GM04503 (cell line): ENCODE results near the gene CALN1.
"Not testable (repeated sequence)": the region's sequence is repeated elsewhere in the genome, so short reads cannot be mapped to it uniquely, and the experiment has no call there.

Experiments used
- DNase-seq: peaks from one replicate; pipeline ENCODE4 v3.0.0-alpha.2; 2012; ENCODE audit warnings: low read depth

CALN1 gene

GRCh38 chr7:72408966-72409637 lies 3.0 kb downstream of the CALN1 start:
- DNase-seq = no peak

- no peak for DNase-seq
Observed at GRCh38 chr7:72406820-72407403, 5.2 kb downstream of the CALN1 start.

GRCh38 chr7:72405871-72406270 lies 6.3 kb downstream of the CALN1 start:
- DNase-seq = no peak

GRCh38 chr7:72405418-72405817 lies 6.7 kb downstream of the CALN1 start:
- no peak for DNase-seq

- no peak for DNase-seq
Observed at GRCh38 chr7:72404743-72405142, 7.4 kb downstream of the CALN1 start.

- no peak for DNase-seq
Observed at GRCh38 chr7:72403458-72404076, 8.6 kb downstream of the CALN1 start.

GRCh38 chr7:72394016-72394415 lies 18.1 kb downstream of the CALN1 start:
- DNase-seq = no peak

- no peak for DNase-seq
Observed at GRCh38 chr7:72391821-72392377, 20.2 kb downstream of the CALN1 start.

- no peak for DNase-seq
Observed at GRCh38 chr7:72386118-72386517, 26.0 kb downstream of the CALN1 start.

GRCh38 chr7:72362246-72362645 lies 49.9 kb downstream of the CALN1 start:
- no peak for DNase-seq

GRCh38 chr7:72345208-72345727 lies 66.9 kb downstream of the CALN1 start:
- DNase-seq = no peak

GRCh38 chr7:72343991-72344390 lies 68.1 kb downstream of the CALN1 start:
- no peak for DNase-seq

- DNase-seq = not testable (repeated sequence)
Observed at GRCh38 chr7:72343354-72343753, 68.8 kb downstream of the CALN1 start.

- DNase-seq = no peak
Observed at GRCh38 chr7:72337390-72338167, 74.6 kb downstream of the CALN1 start.

- DNase-seq = no peak
Observed at GRCh38 chr7:72336632-72337389, 75.3 kb downstream of the CALN1 start.

- no peak for DNase-seq
Observed at GRCh38 chr7:72336382-72336631, 75.8 kb downstream of the CALN1 start.

GRCh38 chr7:72335561-72336381 lies 76.4 kb downstream of the CALN1 start:
- DNase-seq = no peak

- DNase-seq = no peak
Observed at GRCh38 chr7:72334698-72335097, 77.4 kb downstream of the CALN1 start.

GRCh38 chr7:72334066-72334465 lies 78.1 kb downstream of the CALN1 start:
- DNase-seq = no peak

GRCh38 chr7:72326811-72327210 lies 85.3 kb downstream of the CALN1 start:
- DNase-seq = no peak

- no peak for DNase-seq
Observed at GRCh38 chr7:72326365-72326764, 85.8 kb downstream of the CALN1 start.
